CD4-positive, alpha-beta T cell treated with Interleukin-15 for 4 hours (primary cell): ENCODE data around the gene TOX4.
"Not testable (repeated sequence)": the region's sequence is repeated elsewhere in the genome, so short reads cannot be mapped to it uniquely, and the experiment has no call there.

Experiments used
- DNase-seq: peaks from one replicate; pipeline ENCODE4 v3.0.0-alpha.2; 2020; ENCODE audit warnings: low spot score

Gene TOX4

DNA sequence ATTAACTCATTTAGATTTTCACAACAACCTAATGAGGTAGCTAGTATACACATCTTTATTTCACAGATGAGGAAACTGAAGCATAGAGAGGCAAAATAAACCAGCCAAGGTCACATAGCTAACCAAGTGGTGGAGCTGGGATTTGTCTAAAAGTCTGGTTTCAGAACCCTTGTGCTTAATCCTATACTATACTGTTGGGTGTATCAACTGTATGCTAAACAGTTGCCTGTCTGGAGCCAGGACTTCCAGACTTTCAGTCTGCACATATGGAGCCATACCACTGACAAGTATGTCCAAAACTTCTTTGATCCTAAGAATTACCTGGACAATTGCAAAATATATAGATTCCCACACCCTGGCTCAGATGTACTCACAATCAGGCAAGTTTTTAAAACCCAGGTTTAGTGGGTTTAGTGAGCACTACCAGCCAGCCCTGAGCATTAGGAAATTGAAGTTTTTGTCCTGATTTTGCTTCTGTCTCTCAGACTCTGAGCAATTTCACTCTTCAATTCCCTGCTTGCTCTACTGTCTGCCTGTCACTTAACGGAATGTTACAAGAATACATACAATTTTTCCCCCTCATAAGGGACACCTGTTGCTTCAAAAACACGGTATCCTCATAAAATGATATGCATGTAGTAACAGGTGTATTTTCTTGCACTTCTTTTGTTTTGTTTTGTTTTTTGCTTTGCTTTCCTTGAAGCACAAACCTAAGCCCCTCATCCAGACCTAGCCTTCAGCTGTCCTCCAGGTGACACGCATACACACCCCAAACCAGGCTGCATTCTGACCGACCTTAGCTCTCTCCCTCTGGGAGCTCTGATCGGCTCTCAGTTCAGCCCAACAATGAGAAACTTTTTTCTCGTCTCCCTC, 58.8 kb downstream of the TOX4 start:
- DNase-seq: no peak

DNA sequence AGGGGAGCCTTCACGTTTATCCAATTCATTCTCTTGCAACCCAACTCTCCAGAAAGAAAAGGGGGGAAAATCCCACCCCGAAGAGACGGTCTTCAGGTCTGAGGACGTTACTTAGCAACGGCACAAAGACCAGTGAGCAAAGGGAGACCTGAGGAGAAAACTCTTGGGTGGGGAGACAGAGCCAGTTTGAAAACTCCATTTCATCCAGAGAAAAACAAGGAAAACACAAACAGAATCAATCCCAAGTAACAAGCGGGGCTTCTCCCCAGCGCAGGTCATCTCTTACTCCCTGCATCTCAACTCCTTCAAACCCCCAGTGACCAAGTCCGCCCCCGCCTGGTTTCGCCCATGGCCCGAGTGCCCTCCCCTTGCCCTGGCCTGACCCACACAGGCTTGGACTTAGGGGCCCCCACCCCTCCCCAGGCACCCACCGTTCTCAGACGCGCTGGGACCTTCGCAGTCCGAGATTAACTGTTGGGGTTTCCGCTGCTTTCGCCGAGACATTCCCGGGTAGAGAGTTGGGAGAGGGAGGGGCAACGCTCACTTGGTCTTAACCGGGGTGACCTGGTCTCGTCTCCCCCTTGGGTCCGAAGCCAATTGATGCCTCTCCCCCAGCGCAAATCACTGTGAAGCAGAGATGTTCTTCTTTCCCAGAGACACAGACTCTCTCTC, 59.6 kb downstream of the TOX4 start:
- DNase-seq: no peak

DNA sequence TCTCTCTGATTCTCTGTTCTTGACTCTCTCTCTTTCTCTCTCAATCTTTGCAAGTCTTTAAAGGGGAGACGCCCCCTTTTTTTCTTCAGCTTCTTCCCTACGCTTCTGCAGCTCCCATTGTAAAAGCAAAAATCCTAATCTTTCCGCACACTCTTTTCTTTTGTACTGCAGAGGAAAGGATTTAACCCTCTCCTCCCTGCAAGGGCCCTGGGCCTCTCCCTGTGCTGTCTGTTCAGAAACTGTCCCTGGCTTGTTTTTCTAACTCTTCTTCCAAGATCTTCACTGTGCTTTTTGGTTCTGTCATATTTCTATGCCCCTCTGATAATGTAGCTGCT, 60.1 kb downstream of the TOX4 start:
- no peak for DNase-seq

DNA sequence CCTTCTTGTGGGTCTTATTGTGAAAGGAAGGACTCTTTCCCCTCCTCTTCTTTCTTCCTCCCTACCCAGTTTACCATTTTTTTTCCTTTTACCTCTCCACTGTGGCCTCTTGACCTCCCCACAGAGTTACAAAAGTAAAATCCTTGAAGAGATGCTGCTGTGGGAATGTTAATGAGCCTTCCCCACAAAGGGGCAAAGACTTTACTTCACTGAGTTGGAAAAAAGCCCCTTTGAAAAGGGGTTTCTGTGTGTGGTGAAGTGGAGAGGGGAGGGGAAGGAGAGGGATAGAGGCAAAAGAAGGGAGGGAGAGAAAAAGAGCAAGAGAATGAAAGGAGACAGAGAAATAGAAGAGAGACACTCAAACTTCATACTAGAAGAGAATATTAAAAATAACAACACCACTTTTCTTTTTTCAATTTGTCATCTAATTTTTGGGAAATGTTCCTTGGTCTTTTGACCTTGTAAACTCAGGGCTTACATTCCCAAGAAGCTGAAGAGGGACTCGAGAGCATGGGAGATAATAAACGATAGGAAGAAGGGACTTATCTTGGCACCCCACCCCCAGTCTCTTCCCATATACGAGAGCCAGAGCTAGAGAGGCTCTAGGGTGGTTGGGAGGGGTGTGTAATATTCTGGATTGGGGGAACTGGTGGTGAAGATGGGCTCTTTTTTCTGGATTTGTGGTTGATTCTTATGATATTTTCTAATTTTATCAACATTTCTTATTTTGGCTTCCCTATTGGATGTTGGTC, 62.4 kb downstream of the TOX4 start:
- no peak for DNase-seq

DNA sequence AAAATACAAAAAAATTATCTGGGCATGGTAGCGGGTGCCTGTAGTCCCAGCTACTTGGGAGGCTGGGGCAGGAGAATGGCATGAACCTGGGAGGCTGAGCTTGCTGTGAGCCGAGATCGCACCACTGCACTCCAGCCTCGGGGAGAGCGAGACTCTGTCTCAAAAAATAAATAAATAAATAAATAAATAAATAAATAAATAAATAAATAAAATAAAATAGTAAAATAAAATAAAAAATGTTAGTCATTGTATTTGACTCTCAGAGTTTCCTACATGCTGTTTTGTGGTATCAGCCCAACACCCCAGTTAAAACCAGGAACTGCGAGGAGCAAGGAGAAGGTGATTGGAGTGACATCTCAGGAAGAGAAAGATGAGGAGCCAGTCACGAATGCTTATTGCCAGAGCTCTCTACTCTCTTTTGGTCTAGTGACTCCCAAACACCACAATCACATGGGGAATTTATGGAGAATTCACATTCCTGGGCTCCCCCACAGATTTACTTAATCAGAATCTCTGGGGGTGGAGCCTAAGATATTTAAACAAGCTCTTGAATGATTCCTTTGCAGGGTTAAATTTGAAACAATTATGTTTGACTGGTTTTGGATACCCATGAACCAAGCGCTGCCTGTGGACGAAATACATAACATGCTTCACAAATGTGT, 64.5 kb downstream of the TOX4 start:
- no peak for DNase-seq

DNA sequence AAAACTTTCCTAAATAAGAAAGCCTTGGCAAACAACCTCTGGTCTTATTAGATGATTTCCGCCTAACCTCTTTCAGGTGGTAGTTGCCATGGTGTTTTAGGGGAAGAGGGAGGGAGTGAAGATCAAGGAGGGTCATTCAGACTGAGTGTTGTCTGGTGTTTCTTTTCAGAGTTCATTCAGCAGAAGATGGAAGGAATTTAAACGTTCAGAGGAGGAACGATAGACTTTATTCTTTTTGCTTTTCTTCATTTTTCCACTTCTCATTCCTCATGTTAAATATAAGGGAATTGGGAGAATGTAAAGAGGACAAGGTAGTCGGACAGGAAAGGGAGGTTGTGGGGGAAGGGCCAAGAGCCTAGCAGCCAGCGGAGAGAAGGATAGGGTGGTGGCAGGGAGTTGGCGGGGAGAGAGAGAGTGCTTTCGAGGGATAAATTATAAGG, 66.5 kb downstream of the TOX4 start:
- DNase-seq: no peak

DNA sequence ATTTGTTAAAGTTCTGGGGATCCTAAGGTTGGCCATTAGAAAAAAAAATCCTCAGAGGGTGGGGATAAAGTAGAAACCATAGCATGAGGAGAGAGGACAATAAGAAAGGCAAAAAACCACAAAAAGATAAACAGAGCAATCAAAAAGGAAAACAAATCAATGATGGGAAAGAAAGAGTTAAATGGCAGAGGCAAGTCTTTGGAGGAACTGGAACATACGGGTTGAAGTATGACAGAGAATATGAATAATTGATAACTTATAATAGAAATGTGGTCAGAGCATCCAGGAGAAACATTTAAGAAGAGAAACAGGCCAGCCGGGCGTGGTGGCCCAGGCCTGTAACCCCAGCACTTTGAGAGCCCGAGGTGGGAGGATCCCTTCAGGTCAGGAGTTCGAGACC, 67.0 kb downstream of the TOX4 start:
- DNase-seq: no peak

DNA sequence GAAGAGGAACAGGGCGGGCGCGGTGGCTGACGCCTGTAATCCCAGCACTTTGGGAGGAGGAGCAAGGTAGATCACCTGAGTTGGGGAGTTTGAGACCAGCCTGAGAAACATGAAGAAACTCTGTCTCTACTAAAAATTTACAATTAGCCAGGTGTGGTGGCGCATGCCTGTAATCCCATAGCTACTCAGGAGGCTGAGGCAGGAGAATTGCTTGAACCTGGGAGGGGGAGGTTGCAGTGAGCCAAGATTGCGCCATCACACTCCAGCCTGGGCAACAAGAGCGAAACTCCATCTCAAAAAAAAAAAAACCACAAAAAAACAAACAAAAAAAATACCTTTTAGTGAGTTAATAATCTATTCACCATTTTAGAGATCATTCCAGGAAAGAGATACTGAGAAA, 67.6 kb downstream of the TOX4 start:
- DNase-seq: not testable (repeated sequence)
